Pancreas (tissue), 10 donors: ENCODE measurements around the gene TMC3. TPM values are rescaled to one million over a fixed set of nuclear protein-coding genes. Genes with fewer than 3 reads are reported as not detected.
A peak's percentile ranks its signal among the peaks of the same experiment; 100 is the strongest.

Source experiments
- ATAC-seq, 4 donors: fragments of 200-7000 bp; cut with Tn5 transposase; one replicate each; pipeline versions ENCODE4 v1.8.0 to v1.9.1; 2020; ENCODE audit warnings: mild to moderate bottlenecking in 4 of 4, moderate library complexity in 4 of 4
- DNase-seq, 6 donors: peaks; one replicate each; pipeline ENCODE4 v3.0.0-alpha.2; 2020
- FAIRE-seq: peaks from 2 replicates; lab custom pipeline; 2012; peaks lifted over from hg19 to GRCh38; lab: Jason Lieb, UNC
- H3K27ac ChIP-seq, 4 donors: fragments of 200-600 bp; sonication (generic); 1 replicate in 3 of 4; 2 replicates in 1 of 4; pipeline versions ENCODE4 v1.5.0 to v1.8.0; 2020
- H3K27me3 ChIP-seq, 4 donors: fragments of 200-600 bp; one replicate each; pipeline ENCODE4 v1.8.0; 2021
- H3K36me3 ChIP-seq, 3 donors: fragments of 200-600 bp; sonication (generic) in 1 of 3; one replicate each; pipeline versions ENCODE4 v1.5.0 to v1.8.0; 2020 to 2021
- H3K4me1 ChIP-seq, 3 donors: fragments of 200-600 bp; one replicate each; pipeline ENCODE4 v1.8.0; 2021
- H3K4me3 ChIP-seq, 4 donors: fragments of 200-600 bp; sonication (generic) in 2 of 4; one replicate each; pipeline versions ENCODE4 v1.5.0 to v1.8.0; 2020 to 2021
- H3K9me3 ChIP-seq, 4 donors: fragments of 200-600 bp; one replicate each; pipeline ENCODE4 v1.8.0; 2021
- WGBS, 2 donors: extraction: QIAGEN DNeasy Blood & Tissue Kit; methylation state at CpG; one replicate each; pipeline ENCODE4 v1.1.7; 2013; 5-methylcytosine and 5-hydroxymethylcytosine counted together
- intact Hi-C, 3 donors: fragments of 100-400 bp; cut with DNase I; formaldehyde crosslinking; loops; one replicate each; pipeline versions ENCODE4 v1.11.1 to v1.14.2; 2022
- polyA plus RNA-seq, 2 donors: library from polyadenylated mRNA; stranded (reverse); fragments of 200-250 nt; gene quantifications; one replicate each; pipeline ENCODE4 v1.2.3, GENCODE V29; 2013
- total RNA-seq, 6 donors: library from RNA; stranded (reverse); fragmentation: NEBNext Ultra II Directional in 4 of 6; extraction: Animal tissue kit (Norgen Biotek cat#: 25700) in 4 of 6; gene quantifications; one replicate each; pipeline versions ENCODE4 v1.2.1 to v1.2.4, GENCODE V29; 2021 to 2023
- TF ChIP-seq, protein P1 (sequence below), 4 donors: fragments of 200-600 bp; sonication (generic) in 3 of 4; IDR thresholded peaks; one replicate each; pipeline versions ENCODE4 v1.5.0 to v1.8.0; 2021; ENCODE audit warnings: antibody characterized with exemption in 4 of 4
- donor health status: healthy with polysubstance abuse.
- donor health status: DM: no; HTN: no; CAD: no; lungs with moderate emphysema.
- donor health status: DM: no; HTN: no; CAD: no.
- donor health status: control.
- donor health status: control.
- donor health status: Bipolar disorder and iron deficiency.
- donor health status: DM: yes; HTN: yes; CAD: no.
- donor health status: DM: no; HTN: no; CAD: no.
- donor health status: DM: no; HTN: no; CAD: no.
- donor health status: DM: yes; HTN: yes; CAD: no.

Gene TMC3
- total and polyA plus RNA-seq, 8 donors = 0.03 to 0.05 TPM; not detected in 6

GRCh38 chr15:81341351-81341750 lies 32.7 kb downstream of the TMC3 start:
- WGBS, 2 donors = 97 to 99% methylated on average over 4 of the region's 4 CpGs
- Histone ChIP-seq H3K9me3 (no peaks in the 10 kb centered on the region), H3K36me3 (no peaks in the 10 kb centered on the region), H3K4me3 (no peak overlapping the region), H3K4me1 (no peaks in the 10 kb centered on the region), H3K27me3 (no peaks in the 10 kb centered on the region), H3K27ac (no peak overlapping the region)
- FAIRE-seq (no peak), ATAC-seq (no peak), DNase-seq (no peak)
- intact Hi-C loops = no loop called here
- TF ChIP-seq, protein P1, sequence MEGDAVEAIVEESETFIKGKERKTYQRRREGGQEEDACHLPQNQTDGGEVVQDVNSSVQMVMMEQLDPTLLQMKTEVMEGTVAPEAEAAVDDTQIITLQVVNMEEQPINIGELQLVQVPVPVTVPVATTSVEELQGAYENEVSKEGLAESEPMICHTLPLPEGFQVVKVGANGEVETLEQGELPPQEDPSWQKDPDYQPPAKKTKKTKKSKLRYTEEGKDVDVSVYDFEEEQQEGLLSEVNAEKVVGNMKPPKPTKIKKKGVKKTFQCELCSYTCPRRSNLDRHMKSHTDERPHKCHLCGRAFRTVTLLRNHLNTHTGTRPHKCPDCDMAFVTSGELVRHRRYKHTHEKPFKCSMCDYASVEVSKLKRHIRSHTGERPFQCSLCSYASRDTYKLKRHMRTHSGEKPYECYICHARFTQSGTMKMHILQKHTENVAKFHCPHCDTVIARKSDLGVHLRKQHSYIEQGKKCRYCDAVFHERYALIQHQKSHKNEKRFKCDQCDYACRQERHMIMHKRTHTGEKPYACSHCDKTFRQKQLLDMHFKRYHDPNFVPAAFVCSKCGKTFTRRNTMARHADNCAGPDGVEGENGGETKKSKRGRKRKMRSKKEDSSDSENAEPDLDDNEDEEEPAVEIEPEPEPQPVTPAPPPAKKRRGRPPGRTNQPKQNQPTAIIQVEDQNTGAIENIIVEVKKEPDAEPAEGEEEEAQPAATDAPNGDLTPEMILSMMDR (IDR thresholded peaks at IDR 0.05) = no peak

GRCh38 chr15:81339851-81340250 lies 34.2 kb downstream of the TMC3 start:
- no peak for DNase-seq
- no peak overlapping the region for H3K4me3 ChIP-seq
- 83 to 85% methylated on average over 4 of the region's 4 CpGs for WGBS, 2 donors
- ATAC-seq = no peak
- H3K4me1 ChIP-seq = peaks cover 0 to 8% (median 0%) of the 10 kb centered on the region in 3 donors
- H3K9me3 ChIP-seq = no peaks in the 10 kb centered on the region
- FAIRE-seq = no peak
- TF ChIP-seq, protein P1 (IDR thresholded peaks at IDR 0.05) = no peak
- H3K27ac ChIP-seq = no peak overlapping the region
- intact Hi-C loops = no loop called here
- H3K27me3 ChIP-seq = no peaks in the 10 kb centered on the region
- no peaks in the 10 kb centered on the region for H3K36me3 ChIP-seq

GRCh38 chr15:81339321-81339720 lies 34.7 kb downstream of the TMC3 start:
- ATAC-seq (no peak), FAIRE-seq (no peak), DNase-seq (no peak)
- no peaks in the 10 kb centered on the region for H3K9me3 ChIP-seq
- no peak overlapping the region for H3K4me3 ChIP-seq
- no peaks in the 10 kb centered on the region for H3K27me3 ChIP-seq
- H3K27ac ChIP-seq = no peak overlapping the region
- intact Hi-C loops = no loop called here
- 51 to 56% methylated on average over 5 of the region's 5 CpGs for WGBS, 2 donors
- TF ChIP-seq, protein P1 (IDR thresholded peaks at IDR 0.05) = no peak
- H3K4me1 ChIP-seq = peaks cover 0 to 9% (median 0%) of the 10 kb centered on the region in 3 donors
- no peaks in the 10 kb centered on the region for H3K36me3 ChIP-seq

DNA sequence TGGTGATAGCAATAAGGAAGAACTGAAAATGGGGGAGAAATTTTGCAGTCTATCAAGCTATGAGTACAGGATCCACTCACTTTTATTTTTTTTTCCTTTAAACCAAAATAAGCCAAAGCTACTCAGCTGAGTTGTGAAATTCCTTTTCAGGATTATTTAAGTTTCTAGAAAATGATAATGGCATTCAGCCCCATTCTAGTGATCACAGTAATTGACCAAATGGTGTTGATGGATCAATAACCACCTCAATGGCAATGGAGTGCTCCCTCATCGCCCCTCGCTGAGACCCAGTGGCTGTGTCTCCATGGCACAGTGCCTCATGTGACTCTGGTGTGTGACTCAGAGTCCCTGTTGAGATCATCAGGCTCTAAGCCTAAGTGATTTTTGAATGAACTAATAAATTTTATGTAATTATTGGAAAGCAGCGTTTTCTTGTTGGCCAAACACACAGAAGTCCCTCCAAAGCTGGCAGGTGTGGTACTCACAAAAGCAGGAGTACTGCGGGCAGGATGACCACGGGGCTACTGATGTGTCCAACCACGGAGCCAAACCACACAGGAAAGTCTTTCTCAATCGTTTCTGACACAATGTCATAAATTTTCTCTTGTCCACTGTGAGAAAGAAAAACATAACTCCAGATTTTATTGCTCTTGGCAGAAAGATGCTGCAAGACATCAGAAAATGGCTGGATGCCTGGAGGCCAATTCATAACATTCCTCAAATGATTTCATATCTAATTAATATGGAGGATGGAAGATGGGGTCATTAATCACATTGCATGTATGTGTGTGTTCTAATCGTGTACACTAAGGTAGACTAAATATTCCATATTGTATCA lies 35.6 kb downstream of the TMC3 start:
- peak; percentile 55 to 78 (median 65) for ATAC-seq

More for the DNA sequence above, 35.6 kb downstream of the TMC3 start:
- TF ChIP-seq, protein P1 (IDR thresholded peaks at IDR 0.05) = no peak
- Histone ChIP-seq H3K36me3 (no peaks in the 10 kb centered on the region), H3K4me3 (no peak overlapping the region), H3K9me3 (no peaks in the 10 kb centered on the region), H3K4me1 (peaks cover 0 to 9% (median 0%) of the 10 kb centered on the region in 3 donors), H3K27ac (peak overlapping the region in 2 of 4 donors; percentile 25 to 49), H3K27me3 (no peaks in the 10 kb centered on the region)
- 55 to 56% methylated on average over 8 of the region's 8 CpGs for WGBS, 2 donors
- intact Hi-C loops = no loop called here
- FAIRE-seq = no peak
- peak in 2 of 6 donors; percentile 5 to 22 for DNase-seq
